ENCODE measurements around the gene SLC9A5.

DNA sequence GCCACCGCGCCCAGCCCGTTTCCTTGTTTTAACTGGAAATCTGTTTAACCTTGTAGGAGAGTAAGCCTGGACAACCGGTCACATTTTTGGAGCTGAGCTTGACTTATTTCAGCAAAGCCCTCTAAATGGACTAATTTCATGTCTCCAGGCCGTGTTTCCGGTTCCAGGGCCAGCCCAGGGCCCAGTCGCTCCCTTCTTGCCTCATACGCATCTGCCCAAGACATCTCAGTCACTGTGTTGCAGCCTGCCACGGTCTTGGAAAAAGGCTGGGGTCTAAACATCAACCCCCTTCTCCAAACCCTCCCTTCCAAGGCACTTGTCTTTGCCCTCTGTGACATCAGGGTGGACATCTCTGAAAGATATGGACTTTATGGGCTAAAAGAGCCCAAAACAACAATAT, 49.5 kb downstream of the SLC9A5 start:
- TF ChIP-seq, protein P1, sequence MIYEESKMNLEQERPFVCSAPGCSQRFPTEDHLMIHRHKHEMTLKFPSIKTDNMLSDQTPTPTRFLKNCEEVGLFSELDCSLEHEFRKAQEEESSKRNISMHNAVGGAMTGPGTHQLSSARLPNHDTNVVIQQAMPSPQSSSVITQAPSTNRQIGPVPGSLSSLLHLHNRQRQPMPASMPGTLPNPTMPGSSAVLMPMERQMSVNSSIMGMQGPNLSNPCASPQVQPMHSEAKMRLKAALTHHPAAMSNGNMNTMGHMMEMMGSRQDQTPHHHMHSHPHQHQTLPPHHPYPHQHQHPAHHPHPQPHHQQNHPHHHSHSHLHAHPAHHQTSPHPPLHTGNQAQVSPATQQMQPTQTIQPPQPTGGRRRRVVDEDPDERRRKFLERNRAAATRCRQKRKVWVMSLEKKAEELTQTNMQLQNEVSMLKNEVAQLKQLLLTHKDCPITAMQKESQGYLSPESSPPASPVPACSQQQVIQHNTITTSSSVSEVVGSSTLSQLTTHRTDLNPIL (CRISPR knock-in tag; IDR thresholded peaks at IDR 0.05; ENCODE audit: low read depth) = no peak
- TF ChIP-seq, protein P2, sequence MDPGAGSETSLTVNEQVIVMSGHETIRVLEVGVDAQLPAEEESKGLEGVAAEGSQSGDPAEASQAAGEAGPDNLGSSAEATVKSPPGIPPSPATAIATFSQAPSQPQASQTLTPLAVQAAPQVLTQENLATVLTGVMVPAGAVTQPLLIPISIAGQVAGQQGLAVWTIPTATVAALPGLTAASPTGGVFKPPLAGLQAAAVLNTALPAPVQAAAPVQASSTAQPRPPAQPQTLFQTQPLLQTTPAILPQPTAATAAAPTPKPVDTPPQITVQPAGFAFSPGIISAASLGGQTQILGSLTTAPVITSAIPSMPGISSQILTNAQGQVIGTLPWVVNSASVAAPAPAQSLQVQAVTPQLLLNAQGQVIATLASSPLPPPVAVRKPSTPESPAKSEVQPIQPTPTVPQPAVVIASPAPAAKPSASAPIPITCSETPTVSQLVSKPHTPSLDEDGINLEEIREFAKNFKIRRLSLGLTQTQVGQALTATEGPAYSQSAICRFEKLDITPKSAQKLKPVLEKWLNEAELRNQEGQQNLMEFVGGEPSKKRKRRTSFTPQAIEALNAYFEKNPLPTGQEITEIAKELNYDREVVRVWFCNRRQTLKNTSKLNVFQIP (CRISPR knock-in tag; IDR thresholded peaks at IDR 0.05; ENCODE audit: borderline replicate concordance, low read depth) = no peak
- TF ChIP-seq BACH2 (CRISPR knock-in tag; IDR thresholded peaks at IDR 0.05; ENCODE audit: borderline replicate concordance) = no peak
- no peak for TF ChIP-seq ZFP3 (CRISPR knock-in tag; IDR thresholded peaks at IDR 0.05)
- no peak for TF ChIP-seq ESRRG (CRISPR knock-in tag; IDR thresholded peaks at IDR 0.05)
- TF ChIP-seq ZNF8 (CRISPR knock-in tag; IDR thresholded peaks at IDR 0.05) = no peak
- no peak for TF ChIP-seq ZFP30 (CRISPR knock-in tag; IDR thresholded peaks at IDR 0.05)

Data from SK-N-SH treated with all-trans-retinoic acid at 6 μM for 48 hours (cell line).